Adrenal gland (tissue), 5 donors: ENCODE measurements around the gene TMX1.

Experiments used
- POLR2A ChIP-seq, 2 donors: fragments of 450-650 bp; IDR thresholded peaks; one replicate each; pipeline ENCODE4 v1.6.1; 2017; ENCODE audit warnings: antibody characterized with exemption in 2 of 2, mild to moderate bottlenecking in 2 of 2, moderate library complexity in 1 of 2
- TF ChIP-seq, protein P1 (sequence below), 6 experiments: fragments of 450-650 bp in 4 of 6; fragments of 200-600 bp in 2 of 6; sonication (generic) in 1 of 6; IDR thresholded peaks; 1 replicate in 5 of 6; 2 replicates in 1 of 6; pipeline versions ENCODE4 v1.5.1 to v1.8.0; 2016 to 2021; ENCODE audit warnings: antibody characterized with exemption in 6 of 6, mild to moderate bottlenecking in 2 of 6, moderate library complexity in 1 of 6
- donor health status: DM: no; HTN: no; CAD: no.

DNA sequence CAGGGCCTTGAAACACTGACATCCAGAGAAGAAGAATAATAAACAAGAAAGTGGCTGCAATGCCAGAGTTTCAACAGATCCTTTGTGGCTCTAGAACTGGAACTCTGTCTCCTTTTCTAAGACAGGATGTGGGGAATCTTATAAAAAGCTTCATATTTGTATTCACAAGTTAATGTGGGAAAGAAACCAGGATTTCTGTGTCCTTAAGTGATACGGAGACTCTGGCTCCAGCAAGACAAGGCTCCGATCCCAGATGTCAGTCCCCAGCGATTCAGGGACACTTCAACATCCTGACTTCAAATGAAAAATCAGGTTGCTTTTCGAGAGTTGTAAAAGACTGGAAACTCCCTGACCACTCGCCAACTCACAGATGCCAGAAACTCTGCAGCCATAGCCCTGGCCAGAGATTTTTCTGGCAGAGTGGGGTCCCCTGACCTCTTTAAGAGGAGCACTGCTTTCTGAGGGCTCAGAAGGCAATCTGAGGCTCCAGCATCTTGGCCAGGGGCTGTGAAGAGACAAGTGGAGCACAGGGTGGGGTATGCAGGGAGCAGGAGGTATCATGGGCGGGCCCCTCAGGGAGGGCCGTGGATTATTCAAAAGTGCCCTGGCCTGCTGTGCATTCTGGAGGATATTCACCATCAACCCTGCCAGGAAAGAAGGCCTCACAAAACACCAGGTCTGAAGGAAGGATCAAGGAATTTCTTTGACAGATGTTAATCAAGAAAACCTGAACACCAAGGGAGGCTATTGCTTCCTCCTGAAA lies 53.3 kb downstream of the TMX1 start:
- TF ChIP-seq, protein P1, sequence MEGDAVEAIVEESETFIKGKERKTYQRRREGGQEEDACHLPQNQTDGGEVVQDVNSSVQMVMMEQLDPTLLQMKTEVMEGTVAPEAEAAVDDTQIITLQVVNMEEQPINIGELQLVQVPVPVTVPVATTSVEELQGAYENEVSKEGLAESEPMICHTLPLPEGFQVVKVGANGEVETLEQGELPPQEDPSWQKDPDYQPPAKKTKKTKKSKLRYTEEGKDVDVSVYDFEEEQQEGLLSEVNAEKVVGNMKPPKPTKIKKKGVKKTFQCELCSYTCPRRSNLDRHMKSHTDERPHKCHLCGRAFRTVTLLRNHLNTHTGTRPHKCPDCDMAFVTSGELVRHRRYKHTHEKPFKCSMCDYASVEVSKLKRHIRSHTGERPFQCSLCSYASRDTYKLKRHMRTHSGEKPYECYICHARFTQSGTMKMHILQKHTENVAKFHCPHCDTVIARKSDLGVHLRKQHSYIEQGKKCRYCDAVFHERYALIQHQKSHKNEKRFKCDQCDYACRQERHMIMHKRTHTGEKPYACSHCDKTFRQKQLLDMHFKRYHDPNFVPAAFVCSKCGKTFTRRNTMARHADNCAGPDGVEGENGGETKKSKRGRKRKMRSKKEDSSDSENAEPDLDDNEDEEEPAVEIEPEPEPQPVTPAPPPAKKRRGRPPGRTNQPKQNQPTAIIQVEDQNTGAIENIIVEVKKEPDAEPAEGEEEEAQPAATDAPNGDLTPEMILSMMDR (IDR thresholded peaks at IDR 0.05) = no peak
- no peak for TF ChIP-seq POLR2A (IDR thresholded peaks at IDR 0.05)
